Stimulated activated CD4-positive, alpha-beta T cell treated with anti-CD3 and anti-CD28 coated beads, Interleukin-15, amount 100 ng/mL, for 1 hour (primary cell): ENCODE results near the gene SLA2.
"Not testable (repeated sequence)": the region's sequence is repeated elsewhere in the genome, so short reads cannot be mapped to it uniquely, and the experiment has no call there.

Experiments
- DNase-seq, 2 donors: peaks; one replicate each; pipeline ENCODE4 v3.0.0-alpha.2; 2020; ENCODE audit warnings: low read depth in 1 of 2, low spot score in 1 of 2

SLA2 gene

DNA sequence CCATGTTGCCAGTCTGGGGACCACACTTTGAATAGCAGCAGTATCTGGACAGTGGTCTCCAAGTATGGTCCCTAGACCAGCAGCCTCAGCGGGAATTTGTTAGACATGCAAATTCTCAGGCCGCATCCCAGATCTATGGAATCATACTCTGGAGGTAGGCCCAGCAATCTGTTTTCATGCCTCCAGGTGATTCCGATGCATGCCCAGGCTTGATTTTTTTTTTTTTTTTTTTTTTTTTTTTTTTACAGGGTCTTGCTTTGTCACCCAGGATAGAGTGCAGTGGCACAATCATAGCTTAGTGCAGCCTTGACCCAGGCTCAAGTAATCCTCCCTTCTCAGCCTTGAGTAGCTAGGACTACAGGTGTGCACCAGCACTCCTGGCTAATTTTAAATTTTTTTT, 682 bp upstream of the SLA2 start:
- DNase-seq = no peak

DNA sequence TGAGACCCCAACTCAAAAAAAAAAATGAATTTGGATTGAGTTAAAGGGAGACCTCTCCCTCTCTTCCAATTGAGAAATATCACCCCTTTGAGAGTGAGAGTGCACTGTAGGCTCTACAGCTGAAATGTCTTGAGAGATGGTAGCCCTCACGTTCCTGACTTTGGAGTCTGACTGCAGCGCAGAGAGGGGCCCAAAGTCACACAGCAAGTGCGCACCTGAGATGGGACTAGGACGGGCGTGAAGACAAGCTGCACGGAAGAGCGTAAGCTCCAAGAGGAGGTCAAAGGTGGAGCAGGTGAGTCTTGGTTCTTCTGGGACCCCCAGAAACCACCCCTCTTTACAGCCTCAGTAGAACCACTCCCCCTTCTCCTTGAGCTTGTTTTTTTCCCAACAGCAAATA, 643 bp downstream of the SLA2 start:
- DNase-seq = no peak

DNA sequence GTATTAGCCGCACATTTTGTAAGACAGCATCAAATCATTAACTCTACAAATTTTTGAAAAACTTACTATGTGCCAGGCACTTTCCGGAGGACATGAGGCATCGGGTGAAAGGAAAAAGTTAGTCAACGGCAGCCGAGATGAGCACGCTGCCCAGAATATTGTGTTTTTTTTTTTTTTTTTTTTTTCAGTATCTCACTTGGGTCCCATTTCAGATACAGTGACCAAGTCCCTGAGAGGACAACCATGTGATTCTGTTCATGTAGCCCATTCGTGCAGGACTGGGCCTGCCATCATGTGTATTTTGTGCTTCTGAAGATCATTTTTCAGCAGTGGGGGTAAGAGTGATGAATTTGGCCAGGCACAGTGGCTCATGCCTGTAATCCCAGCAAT, 1.3 kb downstream of the SLA2 start:
- DNase-seq = peak in 1 of 2 donors; percentile 8

- peak; percentile 21 to 37 for DNase-seq
These were observed 1.8 kb downstream of the SLA2 start for GRCh38 chr20:36644032-36644705.

GRCh38 chr20:36642136-36642535, 3.9 kb downstream of the SLA2 start:
- DNase-seq = no peak

DNA sequence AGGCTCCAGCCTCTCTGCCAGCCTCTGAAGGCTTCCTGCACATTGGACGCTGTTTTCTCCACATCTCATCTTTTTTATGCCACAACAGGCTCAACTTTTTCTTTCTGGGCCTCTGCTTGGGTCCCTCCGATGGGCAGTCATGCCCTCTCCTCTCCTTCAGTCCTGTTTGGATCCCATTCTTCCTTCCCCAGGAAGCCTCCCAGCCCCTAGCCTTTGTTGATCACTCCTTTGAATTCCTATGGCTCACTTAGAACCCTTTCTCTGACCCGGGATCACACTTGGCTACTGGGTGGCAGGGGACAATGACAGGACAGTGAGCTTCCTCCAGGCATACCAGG, 4.5 kb downstream of the SLA2 start:
- DNase-seq = no peak

DNA sequence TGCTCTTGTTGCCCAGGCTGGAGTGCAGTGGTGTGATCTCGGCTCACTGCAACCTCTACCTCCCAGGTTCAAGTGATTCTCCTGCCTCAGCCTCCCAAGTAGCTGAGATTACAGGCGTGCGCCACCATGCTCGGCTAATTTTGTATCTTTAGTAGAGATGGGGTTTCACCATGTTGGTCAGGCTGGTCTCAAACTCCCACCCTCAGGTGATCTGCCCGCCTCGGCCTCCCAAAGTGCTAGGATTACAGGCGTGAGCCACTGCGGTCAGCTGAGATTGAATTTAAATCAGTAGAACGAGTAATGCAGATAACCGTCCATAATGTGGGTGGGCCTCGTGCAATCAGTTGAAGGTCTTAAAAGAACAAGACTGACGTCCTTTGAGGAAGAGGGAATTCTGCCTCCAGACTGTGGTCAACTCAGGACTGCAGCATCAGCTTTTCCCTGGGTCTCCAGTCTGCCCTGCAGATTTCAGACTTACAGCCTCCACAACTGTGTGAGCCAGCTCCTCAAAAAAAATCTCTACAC, 7.1 kb downstream of the SLA2 start:
- DNase-seq = not testable (repeated sequence)

DNA sequence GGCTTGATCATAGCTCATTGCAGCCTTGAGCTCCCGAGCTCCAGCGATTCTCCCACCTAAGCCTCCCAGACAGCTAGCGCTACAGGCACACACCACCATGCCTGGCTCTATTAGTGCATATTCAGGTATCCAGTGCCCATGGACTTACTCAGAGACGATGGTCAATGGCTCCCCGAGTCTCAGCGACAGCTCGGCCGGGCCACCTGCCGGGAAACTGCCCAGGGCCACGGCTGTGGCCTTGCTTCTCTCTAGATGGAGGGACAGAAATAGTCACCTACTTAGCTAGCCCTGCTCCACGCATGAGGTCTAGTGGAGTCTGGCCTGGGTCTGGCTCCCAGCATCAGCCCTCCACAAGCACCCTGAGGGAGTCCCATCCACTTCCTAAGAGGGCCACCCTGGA, 11.7 kb downstream of the SLA2 start:
- no peak for DNase-seq

GRCh38 chr20:36633285-36633772, 12.7 kb downstream of the SLA2 start:
- no peak for DNase-seq

GRCh38 chr20:36632487-36633284, 13.3 kb downstream of the SLA2 start:
- no peak for DNase-seq

- no peak for DNase-seq
These were observed 13.9 kb downstream of the SLA2 start for GRCh38 chr20:36632147-36632486.

GRCh38 chr20:36631646-36632045, 14.3 kb downstream of the SLA2 start:
- no peak for DNase-seq

- DNase-seq = peak in 1 of 2 donors; percentile 13
These were observed 16.0 kb downstream of the SLA2 start for GRCh38 chr20:36629719-36630681.

DNA sequence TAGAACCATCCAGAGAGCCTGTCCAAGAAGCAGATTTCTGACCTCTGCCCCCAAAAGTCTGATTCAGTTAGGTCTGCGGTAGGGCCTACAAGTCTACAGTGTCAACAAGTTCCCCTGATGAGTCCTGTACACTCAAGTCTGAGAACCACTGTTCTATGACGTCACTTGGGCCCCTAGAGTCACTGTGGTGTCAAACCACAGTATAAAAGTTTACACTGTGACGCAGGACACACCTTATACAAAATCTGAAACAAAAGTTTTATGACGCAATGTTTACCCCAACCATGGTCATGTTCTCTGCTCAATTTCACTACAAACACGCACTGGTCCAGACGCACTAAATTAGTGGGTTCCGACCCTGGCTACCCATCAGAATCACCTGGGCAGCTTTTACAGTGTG, 17.9 kb downstream of the SLA2 start:
- DNase-seq = no peak

DNA sequence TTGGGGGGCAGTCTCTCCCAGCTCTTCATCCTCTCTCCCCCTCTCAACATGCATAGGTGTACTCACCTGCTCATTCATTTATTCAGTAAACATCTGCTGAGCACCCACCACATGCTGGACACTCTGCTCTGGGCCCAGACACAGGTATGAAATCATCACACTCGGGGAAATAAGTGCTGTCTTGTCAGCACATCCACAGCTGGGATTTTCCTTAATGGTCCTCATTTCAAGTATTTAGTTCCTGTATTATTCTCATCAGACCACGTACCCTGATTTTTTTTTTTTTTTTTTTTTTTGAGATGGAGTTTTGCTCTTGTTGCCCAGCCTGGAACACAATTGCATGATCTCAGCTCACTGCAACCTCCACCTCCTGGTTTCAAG, 21.1 kb downstream of the SLA2 start:
- no peak for DNase-seq

DNA sequence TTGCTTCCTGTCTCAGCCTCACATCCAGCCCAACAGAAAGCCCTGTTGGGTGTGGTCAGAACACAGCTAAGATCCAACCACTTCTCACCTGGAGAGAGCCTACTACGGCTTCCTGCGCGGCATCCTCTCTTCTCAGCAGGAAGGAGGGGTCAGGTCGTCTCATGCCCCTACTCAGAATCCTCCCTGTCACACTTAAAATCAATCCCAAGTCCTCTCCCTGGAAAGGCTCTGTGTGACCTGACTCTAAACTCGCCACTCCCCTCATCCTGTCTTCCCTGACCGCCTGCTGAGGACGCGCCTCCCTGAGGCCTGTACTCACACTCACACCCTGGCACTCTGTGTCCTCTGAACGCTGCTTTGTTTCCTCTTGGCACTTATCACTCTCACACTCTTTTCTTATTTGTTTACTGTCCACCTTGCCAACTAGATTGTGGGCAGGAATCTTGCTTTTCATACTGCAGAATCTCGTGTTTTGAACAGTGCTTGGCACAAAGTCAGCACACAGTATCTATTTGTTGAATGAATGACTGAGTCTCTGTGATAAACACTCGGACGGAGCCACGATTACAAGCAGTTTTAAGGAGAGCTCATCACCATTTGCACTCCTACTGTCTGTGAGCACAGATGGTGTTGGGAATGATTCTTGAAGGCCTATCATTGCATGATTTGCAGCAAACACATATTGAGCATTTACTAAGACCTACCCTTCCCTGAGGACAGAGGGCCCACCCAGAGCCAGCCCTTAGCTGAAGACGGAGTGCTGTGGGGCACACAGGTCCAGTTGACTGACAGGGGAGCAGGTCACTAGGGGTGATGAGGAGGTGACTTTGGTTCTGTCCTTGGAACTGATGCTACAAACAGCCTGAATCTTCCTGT, 21.7 kb downstream of the SLA2 start:
- no peak for DNase-seq

- no peak for DNase-seq
These were observed 22.6 kb downstream of the SLA2 start for GRCh38 chr20:36623444-36623843.

- DNase-seq = no peak
These were observed 25.1 kb downstream of the SLA2 start for GRCh38 chr20:36620917-36621316.

DNA sequence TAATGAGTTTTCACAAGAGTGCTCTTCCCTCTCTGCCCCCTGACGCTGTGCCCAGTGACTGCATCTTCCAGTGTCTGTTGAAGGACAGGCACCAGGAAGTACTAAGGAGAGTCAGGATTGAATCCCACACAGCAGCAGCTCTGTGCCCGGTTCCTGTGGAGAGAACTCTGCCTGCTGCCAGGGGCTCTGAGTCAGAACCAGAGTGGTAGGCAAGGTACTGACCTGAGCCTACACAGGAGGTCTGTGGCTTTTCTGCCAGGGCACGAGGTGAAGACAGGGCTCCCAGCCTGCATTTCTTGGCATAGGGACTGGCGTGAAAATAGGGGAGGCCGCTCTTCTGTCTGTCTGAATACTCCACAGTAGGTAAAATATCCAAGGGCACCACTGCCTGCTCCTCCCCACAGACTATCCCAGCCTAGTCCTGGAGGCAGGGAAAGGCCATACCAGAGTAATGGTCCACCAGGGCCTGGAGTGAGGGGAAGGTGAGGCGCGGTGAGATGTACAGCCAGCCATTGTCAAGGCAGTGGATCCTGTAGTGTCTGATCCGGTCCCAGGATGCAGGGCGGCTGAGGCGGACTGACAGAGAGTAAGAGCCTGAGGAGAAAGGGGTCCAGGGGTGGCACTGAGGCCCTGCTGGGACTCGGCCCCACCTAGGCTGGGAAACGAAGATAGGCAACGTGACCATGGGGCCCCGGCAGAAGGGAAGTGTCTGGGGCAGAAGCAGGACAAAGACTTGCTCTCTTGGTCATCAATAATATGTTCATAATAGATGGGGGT, 31.0 kb downstream of the SLA2 start:
- DNase-seq = no peak

- DNase-seq = no peak
These were observed 32.0 kb downstream of the SLA2 start for GRCh38 chr20:36613974-36614373.
